Activated T-helper 1 cell treated with Interleukin-2 at 50 U/mL for 16 hours (primary cell): ENCODE data around the gene ZNF615.
"Not testable (repeated sequence)": the region's sequence is repeated elsewhere in the genome, so short reads cannot be mapped to it uniquely, and the experiment has no call there.

Source experiments
- DNase-seq: peaks from one replicate; pipeline ENCODE4 v3.0.0-alpha.2; 2020; ENCODE audit warnings: low read depth

ZNF615 gene

GRCh38 chr19:52007806-52008557 lies at the start of gene ZNF615:
ZNF615 (minus strand) TSS chr19:52008211; CDS start chr19:52003711, 4,500 bp downstream.
- DNase-seq: peak; percentile 75

DNA sequence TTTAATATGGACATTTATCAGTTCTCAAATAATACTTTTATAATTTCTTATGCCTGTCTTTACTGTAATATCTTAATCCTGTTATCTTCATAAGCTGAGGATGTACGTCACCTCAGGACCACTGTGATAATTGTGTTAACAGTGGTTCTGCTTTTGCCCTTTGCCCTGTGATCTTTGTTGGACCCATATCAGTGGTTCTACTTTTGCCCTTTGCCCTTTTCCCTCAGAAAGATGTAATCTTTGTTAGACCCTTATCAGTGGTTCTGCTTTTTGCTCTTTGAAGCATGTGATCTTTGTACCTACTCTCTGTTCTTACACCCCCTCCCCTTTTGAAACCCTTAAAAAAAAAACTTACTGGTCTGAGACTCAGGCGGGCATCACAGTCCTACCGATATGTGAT lies 48.5 kb upstream of the ZNF615 start:
- DNase-seq: not testable (repeated sequence)

- not testable (repeated sequence) for DNase-seq
Observed at GRCh38 chr19:52051736-52052135, 43.7 kb upstream of the ZNF615 start.

GRCh38 chr19:52048555-52049501 lies 40.8 kb upstream of the ZNF615 start, which contains the start of gene ZNF432:
ZNF432 (minus strand) TSS chr19:52048838; CDS start chr19:52046868, 1,970 bp downstream.
- DNase-seq: peak; percentile 67

DNA sequence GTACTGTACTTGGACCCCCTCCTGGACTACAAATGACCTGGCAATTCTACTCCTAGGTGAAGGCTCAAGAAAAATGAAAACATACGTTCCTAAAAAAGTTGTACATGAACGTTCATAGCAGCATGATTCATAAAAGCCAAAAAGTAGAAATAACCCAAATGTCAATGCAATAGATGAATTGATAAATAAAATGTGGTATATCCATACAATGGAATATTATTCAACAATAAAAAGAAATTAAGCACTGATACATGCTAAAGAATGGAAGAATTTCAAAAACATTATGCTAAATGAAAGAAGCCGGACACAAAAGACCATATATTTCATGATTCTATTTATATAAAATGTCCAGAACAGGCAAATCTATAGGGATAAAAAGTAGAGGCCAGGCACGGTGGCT lies 31.2 kb upstream of the ZNF615 start:
- no peak for DNase-seq

DNA sequence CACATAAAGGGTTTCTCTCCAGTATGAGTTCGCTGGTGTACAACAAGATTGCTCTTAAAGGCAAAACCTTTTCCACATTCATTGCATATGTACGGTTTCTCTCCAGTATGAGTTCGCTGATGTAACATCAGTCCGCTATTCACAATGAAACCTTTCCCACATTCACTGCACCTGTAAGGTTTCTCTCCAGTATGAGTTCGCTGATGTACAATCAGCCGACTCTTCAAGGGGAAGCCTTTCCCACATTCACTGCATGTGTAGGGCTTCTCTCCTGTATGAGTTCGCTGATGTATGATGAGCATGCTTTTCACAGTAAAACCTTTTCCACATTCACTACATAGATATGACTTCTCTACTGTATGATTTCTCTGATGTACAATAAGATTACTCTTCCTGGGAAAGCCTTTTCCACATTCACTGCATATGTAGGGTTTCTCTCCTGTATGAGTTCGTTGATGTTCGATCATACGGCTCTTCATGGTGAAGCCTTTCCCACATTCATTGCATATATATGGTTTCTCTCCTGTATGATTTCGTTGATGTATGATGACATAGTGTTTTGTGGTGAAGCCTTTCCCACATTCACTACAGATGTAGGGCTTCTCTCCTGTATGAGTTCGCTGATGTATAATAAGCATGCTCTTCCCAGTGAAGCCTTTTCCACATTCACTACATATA lies 26.2 kb upstream of the ZNF615 start:
- DNase-seq: no peak

- no peak for DNase-seq
Observed at GRCh38 chr19:52028780-52029123, 20.7 kb upstream of the ZNF615 start.

GRCh38 chr19:52028027-52028779 lies 20.2 kb upstream of the ZNF615 start, which contains the start of gene ZNF614:
ZNF614 (minus strand) TSS chr19:52028379; CDS start chr19:52025745, 2,634 bp downstream.
- DNase-seq: peak; percentile 71

GRCh38 chr19:52026255-52026990 lies 18.4 kb upstream of the ZNF615 start:
- DNase-seq: not testable (repeated sequence)

DNA sequence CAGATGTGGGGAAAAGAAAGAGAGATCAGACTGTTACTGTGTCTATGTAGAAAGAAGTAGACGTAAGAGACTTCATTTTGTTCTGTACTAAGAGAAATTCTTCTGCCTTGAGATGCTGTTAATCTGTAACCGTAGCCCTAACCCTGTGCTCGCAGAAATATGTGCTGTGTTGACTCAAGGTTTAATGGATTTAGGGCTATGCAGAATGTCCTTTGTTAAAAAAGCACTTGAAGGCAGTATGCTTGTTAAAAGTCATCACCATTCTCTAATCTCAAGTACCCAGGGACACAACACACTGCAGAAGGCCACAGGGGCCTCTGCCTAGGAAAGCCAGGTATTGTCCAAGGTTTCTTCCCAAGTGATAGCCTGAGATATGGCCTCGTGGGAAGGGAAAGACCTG lies 16.5 kb upstream of the ZNF615 start:
- DNase-seq: not testable (repeated sequence)

GRCh38 chr19:52022193-52022592 lies 14.2 kb upstream of the ZNF615 start:
- DNase-seq: no peak

DNA sequence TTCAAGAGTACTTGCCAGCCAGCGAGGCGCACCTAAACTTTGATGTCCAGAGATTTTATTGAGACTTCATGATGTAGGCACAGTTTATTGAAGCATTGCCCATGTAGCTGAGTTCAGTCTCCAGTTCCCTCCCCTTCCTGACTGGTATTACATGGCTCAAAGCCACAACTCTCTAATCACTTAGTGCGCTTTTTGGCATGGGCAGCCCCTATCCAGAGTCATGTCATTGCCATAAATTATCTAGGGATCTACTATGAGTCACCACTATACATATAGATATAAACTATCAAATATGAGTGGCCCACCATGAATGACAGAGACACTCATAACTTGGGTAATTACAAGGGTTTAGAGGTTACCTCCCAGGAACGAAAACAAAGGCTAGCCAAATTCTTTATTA lies 12.5 kb upstream of the ZNF615 start:
- no peak for DNase-seq

DNA sequence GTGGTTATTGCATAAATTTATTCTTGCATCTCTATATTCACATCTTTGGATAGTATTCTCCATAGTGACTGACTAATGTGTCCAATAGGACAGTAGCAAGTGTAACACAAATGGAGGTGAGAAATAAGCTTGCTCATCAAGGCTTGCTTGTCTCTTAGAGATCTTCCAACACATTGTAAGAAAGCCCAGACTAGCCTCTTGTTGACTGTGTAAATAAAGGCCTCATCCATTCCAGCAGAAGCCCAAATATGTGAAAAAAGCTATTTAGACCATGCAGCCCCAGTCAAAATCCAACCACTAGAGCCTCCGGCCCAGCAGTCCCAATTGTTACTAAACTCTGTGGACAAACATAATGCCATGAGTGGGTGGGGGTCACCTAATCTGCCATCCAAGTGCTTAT lies 2.7 kb upstream of the ZNF615 start:
- DNase-seq: no peak

- no peak for DNase-seq
Observed at GRCh38 chr19:52007451-52007805, 583 bp downstream of the ZNF615 start.

DNA sequence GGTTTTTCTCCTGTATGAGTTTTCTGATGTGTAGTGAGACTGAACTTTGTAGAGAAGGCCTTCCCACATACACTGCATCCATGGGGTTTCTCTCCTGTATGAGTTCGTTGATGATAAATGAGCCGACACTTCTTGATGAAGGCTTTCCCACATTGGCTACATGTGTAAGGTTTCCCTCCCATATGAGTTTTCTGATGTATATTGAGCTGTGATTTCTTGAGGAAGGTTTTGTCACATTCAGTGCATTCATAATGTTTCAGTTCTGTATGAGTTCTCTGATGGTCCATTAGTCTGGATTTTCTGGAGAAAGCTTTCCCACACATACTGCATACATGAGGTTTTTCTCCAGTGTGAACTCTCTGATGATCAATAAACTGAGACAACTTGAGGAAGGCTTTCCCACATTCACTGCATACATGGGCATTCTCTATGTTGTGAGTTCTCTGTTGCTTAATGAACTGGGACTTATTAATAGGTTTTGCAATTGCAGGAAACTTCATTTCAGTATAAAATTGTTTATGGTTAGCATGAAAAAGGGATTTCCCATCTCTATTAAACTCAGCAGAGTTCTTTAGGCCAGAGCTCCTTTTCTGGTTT lies 13.9 kb downstream of the ZNF615 start:
- no peak for DNase-seq

DNA sequence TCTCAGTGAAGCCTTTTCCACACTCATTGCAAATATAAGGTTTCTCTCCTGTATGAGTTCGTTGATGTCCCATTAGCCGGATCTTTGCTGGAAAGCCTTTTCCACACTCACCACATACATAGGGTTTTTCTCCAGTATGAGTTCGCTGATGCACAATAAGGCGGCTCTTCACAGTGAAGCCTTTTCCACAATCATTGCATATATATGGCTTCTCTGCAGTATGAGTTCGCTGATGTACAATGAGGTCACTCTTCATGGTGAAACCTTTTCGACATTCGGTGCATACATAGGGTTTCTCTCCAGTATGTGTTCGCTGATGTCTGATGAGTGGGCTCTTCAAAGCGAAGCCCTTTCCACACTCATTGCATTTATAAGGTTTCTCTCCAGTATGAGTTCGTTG lies 14.6 kb downstream of the ZNF615 start:
- DNase-seq: no peak

GRCh38 chr19:51986309-51987291 lies 21.4 kb downstream of the ZNF615 start, which contains the start of gene ZNF350:
ZNF350 (minus strand) TSS chr19:51986840; CDS start chr19:51974360, 12,480 bp downstream.
- DNase-seq: peak; percentile 75

GRCh38 chr19:51983361-51983760 lies 24.6 kb downstream of the ZNF615 start:
- DNase-seq: no peak

DNA sequence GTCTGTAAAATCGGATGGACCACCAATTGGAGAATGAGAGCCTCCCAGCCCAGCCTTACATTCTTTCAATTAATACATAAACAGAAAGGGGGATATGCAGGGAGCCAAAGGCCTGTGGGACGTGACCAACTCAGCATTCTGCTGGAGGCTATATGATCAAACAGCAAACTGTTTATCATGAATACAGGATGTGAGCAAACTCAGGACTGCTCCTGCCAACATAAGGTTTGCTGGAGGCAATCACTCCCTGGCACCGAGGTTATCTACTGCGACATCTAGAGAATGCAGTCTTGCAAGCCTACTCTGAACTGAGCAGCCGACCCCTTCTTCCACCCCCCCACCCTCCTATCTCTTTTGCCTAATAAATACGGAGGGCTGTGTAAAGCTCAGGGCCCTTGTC lies 27.1 kb downstream of the ZNF615 start:
- DNase-seq: not testable (repeated sequence)
